B cell (primary cell): ENCODE results near the gene COX20.

ENCODE experiments used
- CTCF ChIP-seq: fragments of 200-600 bp; IDR thresholded peaks from one replicate; pipeline ENCODE4 v1.8.0; 2022; ENCODE audit warnings: antibody characterized with exemption, mild to moderate bottlenecking
- EZH2 ChIP-seq: IDR thresholded peaks from 2 replicates; pipeline ENCODE4 v1.6.1; 2012; ENCODE audit warnings: borderline replicate concordance, low read depth, mild to moderate bottlenecking, moderate library complexity, low read length; ENCODE audit not compliant: insufficient read depth, poor library complexity, severe bottlenecking

GRCh38 chr1:244822878-244823277 is 12.6 kb upstream of the COX20 start:
- TF ChIP-seq CTCF, result no peak
- no peak for TF ChIP-seq EZH2
